ENCODE results near the gene THUMPD3.

The THUMPD3 gene

DNA sequence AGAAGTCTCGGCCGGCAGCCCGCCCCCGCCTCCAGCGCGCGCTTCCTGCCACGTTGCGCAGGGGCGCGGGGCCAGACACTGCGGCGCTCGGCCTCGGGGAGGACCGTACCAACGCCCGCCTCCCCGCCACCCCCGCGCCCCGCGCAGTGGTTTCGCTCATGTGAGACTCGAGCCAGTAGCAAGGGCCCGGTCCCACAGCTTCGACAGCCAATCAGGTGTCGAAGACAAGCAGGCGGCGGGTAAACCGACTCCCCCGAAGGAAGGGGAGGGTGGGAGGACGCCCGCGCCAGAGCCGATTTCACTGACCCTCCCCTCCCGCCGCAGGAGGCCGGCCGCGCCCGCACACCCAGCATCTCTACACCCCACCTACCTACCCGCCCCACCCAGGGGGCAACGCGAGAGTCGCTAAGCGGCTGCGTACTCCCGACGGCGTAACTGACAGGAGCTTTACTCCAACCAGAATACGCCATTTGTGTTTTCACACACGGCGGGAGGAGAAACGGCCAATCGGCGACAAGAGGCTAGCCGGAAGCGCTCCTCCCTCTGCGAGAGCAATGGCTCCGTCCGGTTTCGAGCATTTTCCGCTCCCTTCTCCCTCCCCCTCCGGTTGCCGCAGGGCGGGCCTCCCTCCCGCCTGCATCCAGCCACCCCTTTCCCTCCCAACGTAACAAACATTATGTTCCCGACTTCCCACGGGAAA is 33.9 kb downstream of the THUMPD3 start:
- H3K4me3 ChIP-seq (ENCODE audit: low read depth, low read length), result peak overlapping the region; percentile 97
- peak; percentile 100 for DNase-seq (ENCODE audit: low read depth)
- TF ChIP-seq, protein P1, sequence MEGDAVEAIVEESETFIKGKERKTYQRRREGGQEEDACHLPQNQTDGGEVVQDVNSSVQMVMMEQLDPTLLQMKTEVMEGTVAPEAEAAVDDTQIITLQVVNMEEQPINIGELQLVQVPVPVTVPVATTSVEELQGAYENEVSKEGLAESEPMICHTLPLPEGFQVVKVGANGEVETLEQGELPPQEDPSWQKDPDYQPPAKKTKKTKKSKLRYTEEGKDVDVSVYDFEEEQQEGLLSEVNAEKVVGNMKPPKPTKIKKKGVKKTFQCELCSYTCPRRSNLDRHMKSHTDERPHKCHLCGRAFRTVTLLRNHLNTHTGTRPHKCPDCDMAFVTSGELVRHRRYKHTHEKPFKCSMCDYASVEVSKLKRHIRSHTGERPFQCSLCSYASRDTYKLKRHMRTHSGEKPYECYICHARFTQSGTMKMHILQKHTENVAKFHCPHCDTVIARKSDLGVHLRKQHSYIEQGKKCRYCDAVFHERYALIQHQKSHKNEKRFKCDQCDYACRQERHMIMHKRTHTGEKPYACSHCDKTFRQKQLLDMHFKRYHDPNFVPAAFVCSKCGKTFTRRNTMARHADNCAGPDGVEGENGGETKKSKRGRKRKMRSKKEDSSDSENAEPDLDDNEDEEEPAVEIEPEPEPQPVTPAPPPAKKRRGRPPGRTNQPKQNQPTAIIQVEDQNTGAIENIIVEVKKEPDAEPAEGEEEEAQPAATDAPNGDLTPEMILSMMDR (IDR thresholded peaks at IDR 0.05; ENCODE audit: insufficient read depth, low read depth, low read length, missing control alignments), result no peak

DNA sequence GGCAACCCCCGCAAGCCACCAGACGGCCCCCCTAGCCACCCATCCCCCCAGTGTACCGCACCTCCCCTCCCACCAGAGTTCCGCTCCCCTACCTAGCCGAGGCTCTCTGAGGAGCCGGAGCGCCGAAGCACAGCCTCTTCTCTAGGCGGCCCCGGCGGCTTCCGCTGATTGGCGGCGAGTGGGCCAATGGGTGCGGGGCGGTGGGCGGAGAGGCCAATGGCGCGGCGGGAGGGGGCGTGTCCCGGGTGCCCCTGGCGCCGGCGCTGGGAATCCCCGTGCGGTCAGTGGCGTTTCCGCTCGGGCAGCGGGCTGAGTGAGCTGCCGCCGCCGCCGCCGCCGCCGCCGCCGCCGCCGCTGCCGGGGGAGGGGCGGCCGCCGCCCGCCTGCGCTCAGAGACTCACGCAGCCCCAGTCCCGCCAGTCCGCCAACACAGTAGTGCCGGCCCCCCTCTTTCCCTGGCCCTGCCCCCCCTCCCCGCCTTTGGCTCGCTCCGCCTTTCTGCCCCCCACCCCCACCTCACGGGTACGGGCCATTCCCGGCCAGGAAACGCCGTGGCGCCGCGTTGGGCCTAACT is 34.6 kb downstream of the THUMPD3 start, which contains the start of gene SETD5:
Gene SETD5, plus strand, starts transcription at position 284 of the 574 bp plus-strand sequence. CDS start 31,324 bp downstream, outside the sequence.
- TF ChIP-seq, protein P1 (IDR thresholded peaks at IDR 0.05; ENCODE audit: insufficient read depth, low read depth, low read length, missing control alignments), result no peak
- DNase-seq (ENCODE audit: low read depth), result peak; percentile 99
- H3K4me3 ChIP-seq (ENCODE audit: low read depth, low read length), result peak within 1 kb of the TSS; percentile 97

DNA sequence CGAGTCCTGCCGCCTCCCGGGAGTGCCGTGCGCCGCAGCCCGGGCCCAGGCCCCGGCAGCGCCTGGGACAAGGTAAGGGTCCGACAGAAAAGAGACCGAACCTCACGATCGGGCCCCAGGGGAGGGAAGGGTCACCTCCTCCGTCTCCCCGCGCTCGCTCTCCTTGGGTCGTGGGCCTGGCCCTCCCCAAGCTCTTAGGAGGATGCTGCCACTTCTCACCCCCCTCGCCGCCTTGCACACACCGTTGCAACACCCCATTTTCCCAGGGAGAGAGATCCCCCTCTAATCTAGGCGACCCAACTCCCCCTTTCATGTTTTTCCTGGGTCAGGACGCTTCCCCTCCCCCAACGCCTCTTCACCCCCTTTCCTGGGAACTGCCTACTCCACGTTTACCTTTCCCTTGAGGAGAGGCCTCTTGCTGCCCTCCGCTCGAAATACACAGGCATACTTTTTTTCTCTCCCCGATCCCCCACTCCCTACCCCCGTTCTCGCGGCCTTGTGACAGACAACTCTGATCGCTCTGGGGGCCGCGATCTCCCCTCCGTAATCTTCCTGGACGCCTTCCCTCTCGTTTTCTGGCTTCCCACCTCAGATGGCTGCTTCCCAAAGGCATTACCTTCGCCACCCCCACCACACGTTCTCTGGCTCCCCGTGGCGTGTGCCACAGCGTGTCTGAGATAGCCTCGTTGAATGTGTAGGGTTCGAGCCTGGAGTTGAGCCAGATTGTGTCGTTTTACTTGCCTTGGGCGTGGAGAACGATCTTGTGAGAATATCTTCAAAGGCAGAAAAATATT is 35.2 kb downstream of the THUMPD3 start:
- H3K4me3 ChIP-seq (ENCODE audit: low read depth, low read length), result peak overlapping the region; percentile 92
- peak; percentile 46 for DNase-seq (ENCODE audit: low read depth)
- TF ChIP-seq, protein P1 (IDR thresholded peaks at IDR 0.05; ENCODE audit: insufficient read depth, low read depth, low read length, missing control alignments), result no peak

DNA sequence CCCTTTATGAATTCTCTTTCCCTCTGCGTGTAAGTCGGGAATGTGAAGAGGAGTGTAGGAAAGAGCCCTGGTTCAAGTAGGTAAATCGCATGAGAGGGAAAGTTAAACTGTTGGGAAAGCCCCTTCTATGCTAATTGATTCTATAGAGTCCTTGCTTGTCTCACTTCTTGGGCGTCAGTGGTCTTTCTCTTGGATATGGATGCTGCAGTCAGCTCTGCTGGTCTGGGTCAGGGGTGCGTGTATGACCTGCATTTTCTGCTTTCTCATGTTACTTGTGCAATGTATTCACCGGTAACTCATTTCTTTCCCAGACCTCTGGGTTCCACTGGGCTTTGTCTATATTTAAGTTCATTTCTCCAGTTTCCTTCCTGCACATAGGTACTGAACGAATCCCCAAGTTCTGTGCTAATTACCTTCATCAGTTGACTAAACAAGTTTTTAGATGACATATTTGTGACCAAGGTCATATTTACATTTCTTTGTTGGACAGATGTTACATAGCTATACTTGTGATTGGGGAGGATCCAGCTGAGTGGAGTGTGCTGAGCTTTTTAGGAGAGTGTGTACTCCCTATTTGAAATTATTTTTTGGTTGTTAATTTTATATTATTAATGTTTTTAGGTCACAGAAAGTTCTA is 36.0 kb downstream of the THUMPD3 start:
- TF ChIP-seq, protein P1 (IDR thresholded peaks at IDR 0.05; ENCODE audit: insufficient read depth, low read depth, low read length, missing control alignments), result no peak
- H3K4me3 ChIP-seq (ENCODE audit: low read depth, low read length), result peak overlapping the region; percentile 92
- peak; percentile 58 for DNase-seq (ENCODE audit: low read depth)

DNA sequence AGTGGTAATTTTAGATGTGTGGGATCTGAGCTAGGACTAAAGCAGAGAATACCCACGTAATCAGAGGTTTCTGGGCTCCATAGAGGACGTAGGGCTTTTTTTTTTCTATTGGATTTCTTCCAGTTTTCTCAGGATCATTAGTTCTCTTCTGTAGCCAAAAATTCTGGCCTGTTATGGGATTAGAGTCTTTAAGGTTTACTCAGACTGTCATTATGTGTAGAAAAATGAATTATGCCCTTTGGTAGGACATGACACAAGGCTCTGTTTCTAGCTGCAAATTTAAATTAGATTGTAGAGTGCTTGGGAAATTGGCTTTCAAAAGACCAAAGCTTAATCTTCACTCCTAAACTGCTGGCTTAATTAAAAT is 36.5 kb downstream of the THUMPD3 start:
- DNase-seq (ENCODE audit: low read depth), result no peak
- H3K4me3 ChIP-seq (ENCODE audit: low read depth, low read length), result peak overlapping the region; percentile 92
- TF ChIP-seq, protein P1 (IDR thresholded peaks at IDR 0.05; ENCODE audit: insufficient read depth, low read depth, low read length, missing control alignments), result no peak

DNA sequence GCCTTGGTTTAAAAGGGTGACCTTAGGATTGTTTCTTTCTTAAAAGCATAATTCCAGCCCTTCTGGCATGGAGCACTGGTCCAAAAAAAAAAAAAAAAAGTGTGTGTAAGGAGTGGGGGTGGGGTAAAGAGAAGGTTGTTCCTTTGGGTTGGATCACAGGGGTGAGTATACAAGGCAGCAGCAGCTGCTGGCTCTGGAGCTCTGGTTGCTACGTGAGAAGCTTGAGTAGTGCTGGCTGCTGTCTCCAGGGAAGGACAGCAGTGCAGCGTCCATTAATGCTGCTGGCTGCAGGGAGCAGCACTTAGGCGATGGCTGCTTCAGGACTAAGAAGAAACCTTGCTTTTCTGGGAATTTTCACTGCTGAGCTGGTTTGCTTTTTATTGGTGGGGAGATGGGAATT is 36.9 kb downstream of the THUMPD3 start:
- H3K4me3 ChIP-seq (ENCODE audit: low read depth, low read length), result peak overlapping the region; percentile 92
- TF ChIP-seq, protein P1 (IDR thresholded peaks at IDR 0.05; ENCODE audit: insufficient read depth, low read depth, low read length, missing control alignments), result no peak
- DNase-seq (ENCODE audit: low read depth), result peak; percentile 63
